Fibroblast of the aortic adventitia (primary cell): ENCODE measurements around the gene SLC35G2. TPM values are rescaled to one million over a fixed set of nuclear protein-coding genes. Genes with fewer than 3 reads are reported as not detected.

Source experiments
- DNase-seq: peaks from one replicate; pipeline ENCODE4 v3.0.0-alpha.2; 2010; ENCODE audit warnings: low read depth
- H3K4me3 ChIP-seq: 2 replicates; pipeline ENCODE4 v1.5.1; 2011; ENCODE audit warnings: low read depth, mild to moderate bottlenecking, control low read depth, low read length, moderate library complexity
- CTCF ChIP-seq: IDR thresholded peaks from 2 replicates; pipeline ENCODE4 v1.5.1; 2011; ENCODE audit warnings: mild to moderate bottlenecking, low read length, control low read depth, inconsistent platforms; ENCODE audit not compliant: insufficient read depth
- total RNA-seq: library from RNA; depleted of rRNA; stranded (reverse); fragments of >200 nt; gene quantifications from 2 replicates; pipeline ENCODE4 v1.2.3, GENCODE V29; 2012; ENCODE audit warnings: low replicate concordance

The SLC35G2 gene
- total RNA-seq, 1 donor, result 14.0 TPM

- DNase-seq, result peak; percentile 11
- no peak overlapping the region for H3K4me3 ChIP-seq
- TF ChIP-seq CTCF, result no peak
Measured at GRCh38 chr3:136805795-136806194, 13.1 kb upstream of the SLC35G2 start.

GRCh38 chr3:136811701-136812100, 7.2 kb upstream of the SLC35G2 start:
- DNase-seq, result no peak
- no peak for TF ChIP-seq CTCF
- H3K4me3 ChIP-seq, result no peak overlapping the region

GRCh38 chr3:136817448-136817847, 1.5 kb upstream of the SLC35G2 start:
- DNase-seq, result peak; percentile 21
- TF ChIP-seq CTCF, result no peak
- no peak overlapping the region for H3K4me3 ChIP-seq

- peak overlapping the region; percentile 69 for H3K4me3 ChIP-seq
- peak; percentile 76 for DNase-seq
- TF ChIP-seq CTCF, result no peak
Measured at GRCh38 chr3:136818191-136818768, 646 bp upstream of the SLC35G2 start.

GRCh38 chr3:136819392-136819730, 435 bp downstream of the SLC35G2 start:
- H3K4me3 ChIP-seq, result peak overlapping the region; percentile 69
- DNase-seq, result peak; percentile 83
- TF ChIP-seq CTCF, result no peak

- no peak for TF ChIP-seq CTCF
- peak overlapping the region; percentile 69 for H3K4me3 ChIP-seq
- DNase-seq, result peak; percentile 59
Measured at GRCh38 chr3:136819731-136820679, 1.1 kb downstream of the SLC35G2 start.

GRCh38 chr3:136831461-136831860, 12.5 kb downstream of the SLC35G2 start:
- no peak for DNase-seq
- TF ChIP-seq CTCF, result no peak
- no peak overlapping the region for H3K4me3 ChIP-seq
